CD4-positive, alpha-beta T cell (primary cell): ENCODE data around the gene EMP3. TPM values are rescaled to one million over a fixed set of nuclear protein-coding genes. Genes with fewer than 3 reads are reported as not detected.
A peak's percentile ranks its signal among the peaks of the same experiment; 100 is the strongest.

Experiments
- ATAC-seq: fragments of 200-7000 bp; cut with Tn5 transposase; one replicate; pipeline ENCODE4 v1.10.0; 2022; ENCODE audit warnings: mild to moderate bottlenecking; ENCODE audit not compliant: poor library complexity
- CTCF ChIA-PET: fragments of 350-600 bp; sonication (Branson Sonifier 250); formaldehyde crosslinking; loops from one replicate; lab custom pipeline; 2021; ENCODE audit warnings: antibody characterized with exemption, inconsistent platforms; lab: Charles Lee
- POLR2A ChIA-PET: fragments of 350-600 bp; sonication (Branson Sonifier 250); formaldehyde crosslinking; loops from one replicate; lab custom pipeline; 2021; ENCODE audit warnings: antibody characterized with exemption, inconsistent platforms; lab: Charles Lee
- DNase-seq, 14 experiments: peaks; one replicate each; pipeline ENCODE4 v3.0.0-alpha.2; 2013 to 2020; ENCODE audit warnings: mixed read lengths in 2 of 14
- H3K27ac ChIP-seq, 2 donors: one replicate each; pipeline versions ENCODE4 v1.5.1 to v1.7.0; 2013; ENCODE audit warnings: low read length in 2 of 2, low read depth in 1 of 2, mild to moderate bottlenecking in 1 of 2
- H3K27me3 ChIP-seq, 2 experiments: 1 replicate in 1 of 2; 2 replicates in 1 of 2; pipeline versions ENCODE4 v1.6.1 to v1.7.0; 2013; ENCODE audit warnings: low read length in 2 of 2, control low read depth in 1 of 2, mild to moderate bottlenecking in 1 of 2, moderate library complexity in 1 of 2; ENCODE audit not compliant: insufficient read depth in 2 of 2, control insufficient read depth in 1 of 2
- H3K36me3 ChIP-seq: one replicate; pipeline ENCODE4 v1.6.1; 2013; ENCODE audit warnings: low read length, control low read depth; ENCODE audit not compliant: insufficient read depth
- H3K4me1 ChIP-seq: one replicate; pipeline ENCODE4 v1.6.1; 2013; ENCODE audit warnings: low read length, control low read depth; ENCODE audit not compliant: insufficient read depth
- H3K4me3 ChIP-seq: one replicate; pipeline ENCODE4 v1.5.1; 2013; ENCODE audit warnings: mild to moderate bottlenecking, low read length, moderate library complexity
- H3K9me3 ChIP-seq, 2 experiments: 1 replicate in 1 of 2; 2 replicates in 1 of 2; pipeline versions ENCODE4 v1.6.1 to v1.7.0; 2013; ENCODE audit warnings: low read length in 2 of 2, mild to moderate bottlenecking in 2 of 2, control low read depth in 1 of 2, moderate library complexity in 1 of 2; ENCODE audit not compliant: control insufficient read depth in 1 of 2, insufficient read depth in 1 of 2
- H3K27ac Mint-ChIP-seq: one replicate; pipeline ENCODE4 v1.8.0; 2020; ENCODE audit warnings: mixed read lengths
- H3K27me3 Mint-ChIP-seq: one replicate; pipeline ENCODE4 v1.8.0; 2021; ENCODE audit warnings: mixed read lengths
- H3K36me3 Mint-ChIP-seq: one replicate; pipeline ENCODE4 v1.8.0; 2021; ENCODE audit warnings: low read depth, mixed read lengths
- H3K4me1 Mint-ChIP-seq: one replicate; pipeline ENCODE4 v1.8.0; 2021; ENCODE audit warnings: low read depth, mixed read lengths
- H3K4me3 Mint-ChIP-seq: one replicate; pipeline ENCODE4 v1.8.0; 2020; ENCODE audit warnings: mild to moderate bottlenecking, mixed read lengths
- H3K9me3 Mint-ChIP-seq: one replicate; pipeline ENCODE4 v1.8.0; 2020; ENCODE audit warnings: mixed read lengths
- intact Hi-C, 2 experiments: fragments of 100-400 bp; cut with DNase I in 1 of 2; cut with micrococcal nuclease in 1 of 2; formaldehyde crosslinking; loops; one replicate each; pipeline versions ENCODE4 v1.15.1 to v1.9.0; 2023 to 2025; cut with DNase I, micrococcal nuclease
- total RNA-seq, 174 experiments: library from RNA in 2 of 174; stranded (reverse) in 2 of 174; gene quantifications; one replicate each; pipeline ENCODE4 v1.2.3 and lab custom pipeline; 2021 to 2026
- TF ChIP-seq, protein P1 (sequence below): fragments of 200-600 bp; IDR thresholded peaks from one replicate; pipeline ENCODE4 v1.8.0; 2022; ENCODE audit warnings: antibody characterized with exemption, mild to moderate bottlenecking

EMP3 gene
- total RNA-seq, 2 experiments from 2014 or later = 185 to 201 TPM

DNA sequence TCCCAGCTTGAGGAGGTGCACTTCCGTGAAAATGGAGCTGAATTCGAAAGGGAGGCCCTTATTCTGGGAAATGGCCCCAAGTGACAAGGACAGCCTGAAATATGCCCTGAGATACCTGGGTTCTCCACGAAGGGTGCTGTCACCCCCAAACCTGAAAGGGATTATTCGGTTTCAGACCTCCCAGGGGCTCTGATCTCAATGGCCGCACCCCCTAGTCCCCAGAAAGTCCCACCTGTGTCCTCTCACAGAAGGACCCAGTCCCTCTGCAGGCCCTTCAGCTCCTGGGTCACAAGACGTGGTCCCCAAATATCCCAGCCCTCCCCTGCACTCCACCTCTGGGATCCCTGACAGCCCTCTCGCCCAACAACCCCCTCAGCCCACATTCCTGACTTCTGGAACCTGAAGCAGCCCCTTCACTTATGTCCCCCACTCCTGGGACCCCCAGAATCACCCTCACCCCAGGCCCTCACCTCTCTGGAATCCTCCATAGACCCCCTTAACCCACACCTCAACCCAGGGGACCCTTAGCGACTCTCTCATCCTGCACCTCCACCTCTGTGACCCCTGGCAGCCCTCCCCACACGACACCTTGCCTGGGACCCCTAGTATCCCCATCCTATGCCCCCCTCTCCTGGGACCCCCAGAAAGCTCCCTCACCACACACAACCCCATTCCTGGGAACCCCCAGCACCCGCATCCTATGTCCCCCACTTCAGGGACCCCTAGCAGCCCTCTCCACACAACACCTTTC, 39.4 kb downstream of the EMP3 start:
- peak in 1 of 14 experiments; percentile 15 for DNase-seq
- H3K36me3 Mint-ChIP-seq = peaks cover 5% of the 10 kb centered on the region
- Histone ChIP-seq H3K27ac (peak overlapping the region; percentile 64 to 75), H3K36me3 (no peaks in the 10 kb centered on the region), H3K9me3 (no peaks in the 10 kb centered on the region), H3K4me1 (peaks cover 22% of the 10 kb centered on the region), H3K4me3 (peak overlapping the region; percentile 94), H3K27me3 (no peaks in the 10 kb centered on the region)
- peaks cover 17% of the 10 kb centered on the region for H3K4me1 Mint-ChIP-seq
- POLR2A ChIA-PET = interaction anchor here (0.9 to 2.9 kb wide), 16 partner anchors 26 to 1764 kb away, joined by 3 to 74 read pairs (median 6); partner anchors contain the start of genes CALM3, CARD8, DBP and EMP3
- no peaks in the 10 kb centered on the region for H3K9me3 Mint-ChIP-seq
- ATAC-seq = no peak
- CTCF ChIA-PET = interaction anchor here (0.6 to 3.0 kb wide), 5 partner anchors 14 to 1181 kb away, joined by 3 to 27 read pairs (median 9); partner anchors contain the start of gene KDELR1
- H3K27ac Mint-ChIP-seq = peak overlapping the region; percentile 90
- TF ChIP-seq, protein P1, sequence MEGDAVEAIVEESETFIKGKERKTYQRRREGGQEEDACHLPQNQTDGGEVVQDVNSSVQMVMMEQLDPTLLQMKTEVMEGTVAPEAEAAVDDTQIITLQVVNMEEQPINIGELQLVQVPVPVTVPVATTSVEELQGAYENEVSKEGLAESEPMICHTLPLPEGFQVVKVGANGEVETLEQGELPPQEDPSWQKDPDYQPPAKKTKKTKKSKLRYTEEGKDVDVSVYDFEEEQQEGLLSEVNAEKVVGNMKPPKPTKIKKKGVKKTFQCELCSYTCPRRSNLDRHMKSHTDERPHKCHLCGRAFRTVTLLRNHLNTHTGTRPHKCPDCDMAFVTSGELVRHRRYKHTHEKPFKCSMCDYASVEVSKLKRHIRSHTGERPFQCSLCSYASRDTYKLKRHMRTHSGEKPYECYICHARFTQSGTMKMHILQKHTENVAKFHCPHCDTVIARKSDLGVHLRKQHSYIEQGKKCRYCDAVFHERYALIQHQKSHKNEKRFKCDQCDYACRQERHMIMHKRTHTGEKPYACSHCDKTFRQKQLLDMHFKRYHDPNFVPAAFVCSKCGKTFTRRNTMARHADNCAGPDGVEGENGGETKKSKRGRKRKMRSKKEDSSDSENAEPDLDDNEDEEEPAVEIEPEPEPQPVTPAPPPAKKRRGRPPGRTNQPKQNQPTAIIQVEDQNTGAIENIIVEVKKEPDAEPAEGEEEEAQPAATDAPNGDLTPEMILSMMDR = no peak
- peak overlapping the region; percentile 90 for H3K4me3 Mint-ChIP-seq
- no peaks in the 10 kb centered on the region for H3K27me3 Mint-ChIP-seq
- intact Hi-C loops = loop anchor here (2.0 to 10.0 kb wide), 6 partner anchors 26 to 1750 kb away; partner anchors contain the start of genes GYS1 (in 1 of the 2), KDELR1 (in 1 of the 2), LMTK3 (in 1 of the 2) and RUVBL2 (in 1 of the 2)

DNA sequence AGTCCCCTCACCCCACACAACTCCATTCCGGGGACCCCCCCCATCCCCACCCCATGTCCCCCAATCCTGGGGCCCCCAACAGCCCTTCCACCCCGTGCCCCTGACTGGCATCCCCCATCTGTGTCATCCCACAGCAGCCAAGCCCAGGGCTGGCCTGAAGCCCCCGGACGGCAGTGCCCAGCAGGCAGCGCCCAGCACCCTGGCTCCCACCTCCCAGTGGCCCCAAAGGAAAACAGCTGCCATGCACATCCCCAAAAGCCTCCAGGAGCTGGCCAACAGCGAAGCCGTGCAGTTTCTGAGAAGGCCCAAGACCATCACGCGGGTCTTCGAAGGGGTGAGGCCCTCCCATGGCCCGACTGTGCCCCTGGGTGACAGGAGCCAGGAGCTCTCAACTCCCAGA, 40.2 kb downstream of the EMP3 start:
- H3K9me3 ChIP-seq = no peaks in the 10 kb centered on the region
- no peak overlapping the region for H3K27ac Mint-ChIP-seq
- H3K27ac ChIP-seq = no peak overlapping the region
- intact Hi-C loops = loop anchor here in 1 of 2 experiments (2.0 to 10.0 kb wide), 3 partner anchors 25 to 1751 kb away; partner anchors contain the start of genes GYS1, KDELR1 and RUVBL2
- TF ChIP-seq, protein P1 = no peak
- H3K4me3 ChIP-seq = no peak overlapping the region
- H3K27me3 Mint-ChIP-seq = no peaks in the 10 kb centered on the region
- no peaks in the 10 kb centered on the region for H3K27me3 ChIP-seq
- H3K4me3 Mint-ChIP-seq = no peak overlapping the region
- ChIA-PET POLR2A (no interaction called here), CTCF (no interaction called here)
- H3K36me3 Mint-ChIP-seq = peaks cover 5% of the 10 kb centered on the region
- H3K4me1 ChIP-seq = peaks cover 22% of the 10 kb centered on the region
- peaks cover 17% of the 10 kb centered on the region for H3K4me1 Mint-ChIP-seq
- H3K9me3 Mint-ChIP-seq = no peaks in the 10 kb centered on the region
- ATAC-seq (no peak), DNase-seq (peak in 2 of 14 experiments; percentile 9 to 44)
- H3K36me3 ChIP-seq = no peaks in the 10 kb centered on the region

DNA sequence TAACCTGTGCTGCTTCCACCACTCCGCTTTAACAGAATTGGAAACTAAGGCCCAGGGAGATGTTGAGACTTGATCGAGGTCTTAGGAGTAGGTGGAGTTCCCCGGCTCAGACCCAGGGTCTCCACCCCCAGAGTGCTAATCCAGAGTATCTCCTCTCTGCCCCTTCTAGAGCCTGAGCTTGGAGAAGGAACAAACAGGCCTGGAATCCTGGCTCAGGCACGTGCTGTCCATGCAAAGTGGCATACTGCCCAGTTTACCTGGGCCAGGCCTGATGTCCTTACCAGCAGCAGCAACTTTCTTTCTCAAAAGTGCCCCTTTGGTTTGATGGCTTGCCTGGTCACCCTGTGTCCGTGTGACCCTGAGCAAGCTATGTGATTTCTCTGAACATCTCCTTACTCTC, 42.5 kb downstream of the EMP3 start:
- intact Hi-C loops = loop anchor here in 1 of 2 experiments (10.0 kb wide), 2 partner anchors 627 to 1753 kb away; partner anchors contain the start of genes GYS1 and RUVBL2
- H3K9me3 ChIP-seq = no peaks in the 10 kb centered on the region
- peaks cover 5% of the 10 kb centered on the region for H3K36me3 Mint-ChIP-seq
- ATAC-seq (no peak), DNase-seq (no peak)
- no peak overlapping the region for H3K4me3 Mint-ChIP-seq
- no peaks in the 10 kb centered on the region for H3K36me3 ChIP-seq
- peaks cover 13% of the 10 kb centered on the region for H3K4me1 Mint-ChIP-seq
- H3K27ac ChIP-seq = no peak overlapping the region
- H3K9me3 Mint-ChIP-seq = no peaks in the 10 kb centered on the region
- no peaks in the 10 kb centered on the region for H3K27me3 Mint-ChIP-seq
- ChIA-PET POLR2A (no interaction called here), CTCF (no interaction called here)
- no peak overlapping the region for H3K4me3 ChIP-seq
- H3K4me1 ChIP-seq = peaks cover 18% of the 10 kb centered on the region
- TF ChIP-seq, protein P1 = no peak
- no peak overlapping the region for H3K27ac Mint-ChIP-seq
- no peaks in the 10 kb centered on the region for H3K27me3 ChIP-seq
